Measurements from ENCODE around the gene MPP2.

DNA sequence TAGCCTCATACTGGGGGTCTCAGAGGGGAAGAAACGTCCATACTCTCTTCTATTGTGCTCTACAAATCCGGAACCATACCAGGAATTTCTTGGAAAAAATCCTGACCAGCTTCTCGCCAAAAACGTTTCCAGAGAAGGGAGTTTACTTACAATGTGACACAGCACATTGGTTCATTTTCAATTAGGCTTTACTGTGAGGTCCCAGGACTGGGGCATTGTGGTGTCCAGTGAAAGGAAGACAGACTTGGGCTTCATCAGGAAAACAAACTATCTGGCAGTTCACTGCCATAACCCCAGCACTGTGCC, 14.7 kb downstream of the MPP2 start:
- TF ChIP-seq POLR2A (IDR thresholded peaks at IDR 0.05) (no peak), EP300 (IDR thresholded peaks at IDR 0.05) (no peak)
- TF ChIP-seq, protein P1, sequence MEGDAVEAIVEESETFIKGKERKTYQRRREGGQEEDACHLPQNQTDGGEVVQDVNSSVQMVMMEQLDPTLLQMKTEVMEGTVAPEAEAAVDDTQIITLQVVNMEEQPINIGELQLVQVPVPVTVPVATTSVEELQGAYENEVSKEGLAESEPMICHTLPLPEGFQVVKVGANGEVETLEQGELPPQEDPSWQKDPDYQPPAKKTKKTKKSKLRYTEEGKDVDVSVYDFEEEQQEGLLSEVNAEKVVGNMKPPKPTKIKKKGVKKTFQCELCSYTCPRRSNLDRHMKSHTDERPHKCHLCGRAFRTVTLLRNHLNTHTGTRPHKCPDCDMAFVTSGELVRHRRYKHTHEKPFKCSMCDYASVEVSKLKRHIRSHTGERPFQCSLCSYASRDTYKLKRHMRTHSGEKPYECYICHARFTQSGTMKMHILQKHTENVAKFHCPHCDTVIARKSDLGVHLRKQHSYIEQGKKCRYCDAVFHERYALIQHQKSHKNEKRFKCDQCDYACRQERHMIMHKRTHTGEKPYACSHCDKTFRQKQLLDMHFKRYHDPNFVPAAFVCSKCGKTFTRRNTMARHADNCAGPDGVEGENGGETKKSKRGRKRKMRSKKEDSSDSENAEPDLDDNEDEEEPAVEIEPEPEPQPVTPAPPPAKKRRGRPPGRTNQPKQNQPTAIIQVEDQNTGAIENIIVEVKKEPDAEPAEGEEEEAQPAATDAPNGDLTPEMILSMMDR (IDR thresholded peaks at IDR 0.05): no peak

All from sigmoid colon (tissue), 4 donors.